Measurements from ENCODE around the gene SLC8A1.

- TF ChIP-seq POLR2AphosphoS5 (IDR thresholded peaks at IDR 0.05; ENCODE audit: borderline replicate concordance, low read depth, low read length) (no peak), EZH2 (IDR thresholded peaks at IDR 0.05) (no peak)
These were observed 333.3 kb downstream of the SLC8A1 start for GRCh38 chr2:40118622-40119021.
